H9 (cell line): ENCODE results near the gene PRKCG. TPM values are rescaled to one million over a fixed set of nuclear protein-coding genes. Genes with fewer than 3 reads are reported as not detected.
A peak's percentile ranks its signal among the peaks of the same experiment; 100 is the strongest.

ENCODE experiments used
- DNase-seq: peaks from one replicate; pipeline ENCODE4 v3.0.0-alpha.2; 2017
- H2AFZ ChIP-seq: one replicate; pipeline ENCODE4 v1.6.1; 2013; ENCODE audit warnings: mild to moderate bottlenecking, low read length, control low read depth, moderate library complexity
- H2AK5ac ChIP-seq: 2 replicates; pipeline ENCODE4 v1.6.1; 2013; ENCODE audit warnings: low read length, control low read depth, mixed read lengths; ENCODE audit not compliant: insufficient read length
- H2BK120ac ChIP-seq: one replicate; pipeline ENCODE4 v1.6.1; 2013; ENCODE audit warnings: low read depth, mild to moderate bottlenecking, low read length, control low read depth, inconsistent platforms; ENCODE audit not compliant: poor library complexity, severe bottlenecking
- H2BK12ac ChIP-seq: 2 replicates; pipeline ENCODE4 v1.6.1; 2013; ENCODE audit warnings: low read length, control low read depth, mixed read lengths, low read depth; ENCODE audit not compliant: insufficient read length
- H2BK15ac ChIP-seq: 2 replicates; pipeline ENCODE4 v1.6.1; 2013; ENCODE audit warnings: low read depth, low read length, control low read depth
- H2BK20ac ChIP-seq: one replicate; pipeline ENCODE4 v1.6.1; 2013; ENCODE audit warnings: low read depth, mild to moderate bottlenecking, low read length, control low read depth, inconsistent platforms; ENCODE audit not compliant: poor library complexity, severe bottlenecking
- H2BK5ac ChIP-seq: 2 replicates; pipeline ENCODE4 v1.6.1; 2013; ENCODE audit warnings: low read length, control low read depth, mixed read lengths; ENCODE audit not compliant: insufficient read length
- H3K14ac ChIP-seq: 2 replicates; pipeline ENCODE4 v1.6.1; 2013; ENCODE audit warnings: low read length, control low read depth; ENCODE audit not compliant: insufficient read depth
- H3K18ac ChIP-seq: 2 replicates; pipeline ENCODE4 v1.6.1; 2013; ENCODE audit warnings: low read depth, mild to moderate bottlenecking, mixed read lengths, low read length, control low read depth; ENCODE audit not compliant: insufficient read length
- H3K23ac ChIP-seq: 2 replicates; pipeline ENCODE4 v1.6.1; 2013; ENCODE audit warnings: low read length, control low read depth, mixed read lengths, low read depth; ENCODE audit not compliant: insufficient read length
- H3K23me2 ChIP-seq: 2 replicates; pipeline ENCODE4 v1.6.1; 2013; ENCODE audit warnings: low read depth, mild to moderate bottlenecking, mixed read lengths, low read length, control low read depth; ENCODE audit not compliant: insufficient read length, poor library complexity, severe bottlenecking
- H3K27ac ChIP-seq: 2 replicates; pipeline ENCODE4 v1.5.1; 2013; ENCODE audit warnings: low read length, control low read depth, mixed read lengths, low read depth; ENCODE audit not compliant: insufficient read length
- H3K27me3 ChIP-seq: 2 replicates; pipeline ENCODE4 v1.6.1; 2013; ENCODE audit warnings: low read length, control low read depth, inconsistent platforms; ENCODE audit not compliant: insufficient read depth
- H3K4ac ChIP-seq: 2 replicates; pipeline ENCODE4 v1.6.1; 2013; ENCODE audit warnings: low read depth, mild to moderate bottlenecking, control low read depth, inconsistent platforms, low read length, moderate library complexity
- H3K4me1 ChIP-seq: 2 replicates; pipeline ENCODE4 v1.6.1; 2013; ENCODE audit warnings: low read length, control low read depth, inconsistent platforms; ENCODE audit not compliant: insufficient read depth
- H3K4me2 ChIP-seq: 2 replicates; pipeline ENCODE4 v1.6.1; 2013; ENCODE audit warnings: low read length, control low read depth, mixed read lengths; ENCODE audit not compliant: insufficient read length, insufficient read depth
- H3K56ac ChIP-seq: 2 replicates; pipeline ENCODE4 v1.6.1; 2013; ENCODE audit warnings: low read depth, mild to moderate bottlenecking, mixed read lengths, low read length, control low read depth; ENCODE audit not compliant: insufficient read length
- H3K79me1 ChIP-seq: 2 replicates; pipeline ENCODE4 v1.6.1; 2013; ENCODE audit warnings: low read depth, mild to moderate bottlenecking, moderate library complexity, low read length, control low read depth, inconsistent platforms; ENCODE audit not compliant: insufficient read depth, poor library complexity, severe bottlenecking
- H3K79me2 ChIP-seq: 2 replicates; pipeline ENCODE4 v1.6.1; 2013; ENCODE audit warnings: low read length, control low read depth, inconsistent platforms; ENCODE audit not compliant: insufficient read depth
- H3K9ac ChIP-seq: 2 replicates; pipeline ENCODE4 v1.6.1; 2013; ENCODE audit warnings: low read length, control low read depth, mixed read lengths; ENCODE audit not compliant: insufficient read length; ENCODE audit errors: extremely low read depth
- H3K9me3 ChIP-seq: one replicate; pipeline ENCODE4 v1.6.1; 2013; ENCODE audit warnings: low read depth, low read length, inconsistent platforms; ENCODE audit not compliant: control insufficient read depth
- H3T11ph ChIP-seq: one replicate; pipeline ENCODE4 v1.6.1; 2013; ENCODE audit warnings: mild to moderate bottlenecking, low read length, control low read depth, inconsistent platforms
- H4K20me1 ChIP-seq: one replicate; pipeline ENCODE4 v1.6.1; 2013; ENCODE audit not compliant: control insufficient read depth, insufficient read length, insufficient read depth
- H4K5ac ChIP-seq: 2 replicates; pipeline ENCODE4 v1.6.1; 2013; ENCODE audit warnings: low read depth, mild to moderate bottlenecking, mixed read lengths, low read length, control low read depth; ENCODE audit not compliant: insufficient read length
- H4K8ac ChIP-seq: replicated peaks from 2 replicates; pipeline ENCODE4 v1.6.1; 2013; ENCODE audit warnings: low read length, control low read depth, mixed read lengths, low read depth; ENCODE audit not compliant: insufficient read length
- H4K91ac ChIP-seq: 2 replicates; pipeline ENCODE4 v1.6.1; 2013; ENCODE audit warnings: low read depth, mild to moderate bottlenecking, moderate library complexity, mixed read lengths, low read length, control low read depth; ENCODE audit not compliant: insufficient read length
- H3K27ac Mint-ChIP-seq, 3 experiments: 2 replicates in 2 of 3; 3 replicates in 1 of 3; pipeline ENCODE4 v1.8.0; 2020 to 2021; ENCODE audit warnings: mixed read lengths in 3 of 3, mild to moderate bottlenecking in 1 of 3, moderate library complexity in 1 of 3
- H3K27me3 Mint-ChIP-seq: 2 replicates; pipeline ENCODE4 v1.8.0; 2021; ENCODE audit warnings: low read depth, mild to moderate bottlenecking, moderate library complexity, mixed read lengths
- H3K36me3 Mint-ChIP-seq, 3 experiments: 2 replicates in 2 of 3; 3 replicates in 1 of 3; pipeline ENCODE4 v1.8.0; 2020 to 2021; ENCODE audit warnings: low read depth in 3 of 3, mixed read lengths in 3 of 3; ENCODE audit not compliant: insufficient read depth in 1 of 3
- H3K4me1 Mint-ChIP-seq, 2 experiments: 2 replicates each; pipeline ENCODE4 v1.8.0; 2020; ENCODE audit warnings: mixed read lengths in 2 of 2
- H3K4me3 Mint-ChIP-seq, 2 experiments: 2 replicates in 1 of 2; 3 replicates in 1 of 2; pipeline ENCODE4 v1.8.0; 2020 to 2021; ENCODE audit warnings: mild to moderate bottlenecking in 2 of 2, mixed read lengths in 2 of 2, moderate library complexity in 1 of 2
- H3K9me3 Mint-ChIP-seq, 2 experiments: 2 replicates in 1 of 2; 3 replicates in 1 of 2; pipeline ENCODE4 v1.8.0; 2020; ENCODE audit warnings: mild to moderate bottlenecking in 2 of 2, mixed read lengths in 2 of 2, moderate library complexity in 1 of 2
- CTCF ChIP-seq: fragments of 200-600 bp; sonication (generic); conservative IDR thresholded peaks from 3 replicates; pipeline ENCODE4 v1.8.0; 2021; ENCODE audit warnings: antibody characterized with exemption, mild to moderate bottlenecking
- WGBS: extraction: QIAGEN DNeasy Blood & Tissue Kit; methylation state at CpG from one replicate; pipeline ENCODE4 v1.1.7; 2013; ENCODE audit warnings: missing lambda C conversion rate, low lambda C conversion rate, mixed read lengths; ENCODE audit not compliant: insufficient read length; ENCODE audit errors: extremely low coverage; 5-methylcytosine and 5-hydroxymethylcytosine counted together
- total RNA-seq: library from RNA; stranded (reverse); gene quantifications from 2 replicates; pipeline ENCODE4 v1.2.1, GENCODE V29; 2021

Gene PRKCG
- total RNA-seq, 1 experiment from 2014 or later = 8.8 TPM

- no peak overlapping the region for H4K91ac ChIP-seq
- Mint-ChIP-seq H3K4me1 (peaks cover 20 to 34% of the 10 kb centered on the region in 2 experiments), H3K27me3 (peaks cover 3% of the 10 kb centered on the region), H3K36me3 (peaks cover 0 to 5% (median 3%) of the 10 kb centered on the region in 3 experiments; a peak in 5 of 7 replicates), H3K4me3 (peak overlapping the region; percentile 58 to 76), H3K9me3 (no peaks in the 10 kb centered on the region; a peak in 2 of 5 replicates), H3K27ac (peak overlapping the region in 1 of 3 experiments; percentile 60; a peak in 2 of 7 replicates)
- H3K4ac ChIP-seq = no peak overlapping the region
- no peaks in the 10 kb centered on the region for H3K27me3 ChIP-seq
- no peak overlapping the region for H3K14ac ChIP-seq
- H3K27ac ChIP-seq = no peak overlapping the region
- no peaks in the 10 kb centered on the region for H4K20me1 ChIP-seq
- H4K8ac ChIP-seq = no peak overlapping the region
- peaks cover 19% of the 10 kb centered on the region for H3K23me2 ChIP-seq
- H3K79me1 ChIP-seq = no peaks in the 10 kb centered on the region
- no peak overlapping the region for H2BK12ac ChIP-seq
- TF ChIP-seq CTCF = no peak
- H4K5ac ChIP-seq = no peak overlapping the region
- H2BK120ac ChIP-seq = no peak overlapping the region
- no peak overlapping the region for H3K18ac ChIP-seq
- no peak overlapping the region for H2BK15ac ChIP-seq
- H2AK5ac ChIP-seq = no peak overlapping the region
- no peaks in the 10 kb centered on the region for H3K9me3 ChIP-seq
- H3K9ac ChIP-seq = no peak overlapping the region
- no peaks in the 10 kb centered on the region for H3K79me2 ChIP-seq
- no peak overlapping the region for H3T11ph ChIP-seq
- peak overlapping the region; percentile 32 for H3K4me2 ChIP-seq
- no CpG with 5 or more reads among the region's 9 CpGs for WGBS
- peaks cover 4% of the 10 kb centered on the region; the same call in 1 of the 2 replicates for H3K4me1 ChIP-seq
- no peak overlapping the region for H3K23ac ChIP-seq
- H2AFZ ChIP-seq = no peak overlapping the region
- H2BK20ac ChIP-seq = no peak overlapping the region
- H2BK5ac ChIP-seq = no peak overlapping the region
- DNase-seq = peak; percentile 73
- no peak overlapping the region for H3K56ac ChIP-seq
These were observed 63.4 kb downstream of the PRKCG start for GRCh38 chr19:53945441-53945840.
